Measurements from ENCODE around the gene MGAT3.

Gene MGAT3

DNA sequence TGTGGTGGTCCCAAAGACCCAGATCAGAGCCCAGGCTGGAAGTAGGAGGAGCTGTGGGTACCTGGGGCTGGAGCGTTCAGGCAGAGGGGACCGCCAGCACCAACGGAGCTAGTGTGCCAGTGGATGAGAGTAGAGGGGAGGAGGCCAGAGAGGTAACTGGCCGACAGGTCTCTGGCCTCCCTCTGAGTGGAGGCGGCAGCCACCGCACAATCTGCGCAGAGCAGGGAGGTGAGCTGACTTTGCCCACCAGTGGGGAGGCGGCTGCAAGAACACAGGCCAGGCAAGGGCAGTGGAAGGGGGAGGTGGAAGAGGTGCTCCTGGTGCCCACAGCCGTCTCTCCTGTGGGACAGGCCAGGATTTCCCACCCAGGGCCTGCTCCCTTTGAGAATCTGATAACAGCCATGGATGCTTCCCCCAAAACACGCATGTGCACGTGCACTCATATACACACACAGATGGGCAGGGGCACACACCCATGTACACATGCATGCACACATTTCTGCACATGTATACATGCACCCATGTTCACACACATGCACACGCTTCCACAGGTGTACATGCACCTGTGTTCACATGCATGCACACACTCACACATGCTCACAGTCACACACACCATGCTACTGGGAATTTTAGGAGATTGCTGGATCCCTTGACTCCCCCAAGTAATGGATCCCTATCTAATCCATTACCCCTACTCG lies 6.4 kb upstream of the MGAT3 start:
- DNase-seq (ENCODE audit: low read depth in 3 of 3), result no peak

DNA sequence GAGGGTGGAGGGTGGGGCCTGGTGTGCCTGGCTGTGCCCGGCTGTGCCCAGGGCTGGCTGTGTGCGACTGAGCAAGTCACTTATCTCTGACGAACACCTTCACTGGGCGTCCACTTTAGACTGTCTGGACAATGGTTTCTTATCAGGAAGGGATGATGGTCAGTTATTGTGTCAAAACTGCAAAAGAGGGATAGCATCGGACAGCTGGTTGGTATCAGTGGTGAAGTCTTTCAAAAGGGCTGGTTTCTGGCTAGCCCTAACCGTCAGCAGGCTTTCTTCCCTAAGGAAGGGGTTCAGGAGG lies 4.1 kb upstream of the MGAT3 start:
- no peak for DNase-seq (ENCODE audit: low read depth in 3 of 3)

DNA sequence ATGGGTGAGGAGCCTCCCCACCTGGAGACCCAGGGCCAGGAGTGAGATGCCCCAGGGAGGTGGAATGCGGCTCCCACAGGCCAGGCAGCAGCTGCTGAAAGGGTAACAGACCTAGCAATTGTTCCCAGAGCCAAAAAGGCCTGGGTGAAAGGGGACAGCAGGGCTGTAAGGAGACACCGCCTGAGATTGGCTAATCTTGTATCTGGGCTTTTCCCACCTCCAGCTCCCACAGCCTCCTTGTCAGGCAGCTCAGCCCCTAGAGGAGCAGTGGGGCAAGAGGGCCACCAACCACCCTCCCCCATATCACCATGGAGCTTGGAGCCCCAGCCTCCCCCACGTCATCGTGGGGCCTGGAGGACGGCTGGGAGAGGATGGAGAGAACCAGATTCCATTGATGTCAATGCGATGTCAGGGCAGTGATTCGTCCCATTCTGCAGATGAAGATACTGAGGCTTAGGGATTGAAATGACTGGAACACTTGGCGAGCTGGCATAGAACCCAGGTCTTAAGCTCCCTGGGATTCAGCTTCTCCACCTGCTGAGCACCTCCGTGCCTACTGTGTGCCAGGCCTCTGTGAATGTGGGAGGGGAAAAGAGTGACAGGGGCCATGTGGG lies 2.9 kb upstream of the MGAT3 start:
- DNase-seq (ENCODE audit: low read depth in 3 of 3), result no peak

DNA sequence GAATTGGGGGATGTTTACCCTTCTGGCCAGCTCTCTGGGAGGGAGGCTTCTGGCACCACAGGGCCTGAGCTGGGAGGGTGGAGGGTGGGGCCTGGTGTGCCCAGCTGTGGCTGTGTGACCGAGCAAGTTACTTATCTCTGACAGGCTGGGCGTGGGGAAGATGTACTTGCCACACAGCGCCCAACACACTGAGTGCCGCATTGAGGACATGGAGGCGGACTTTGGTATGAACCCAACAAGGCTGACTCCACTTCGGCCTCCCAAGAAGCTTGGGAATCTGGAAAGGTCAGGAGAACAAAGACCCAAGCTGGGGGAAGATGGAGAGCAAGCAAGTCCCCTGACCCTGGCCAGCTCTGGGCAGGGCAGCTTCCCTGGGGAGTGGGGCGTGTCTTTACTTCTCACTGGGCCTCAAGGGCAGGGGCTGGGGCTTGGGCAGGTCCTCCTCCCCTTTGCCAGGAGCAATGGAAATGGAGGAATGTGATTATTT lies 2.4 kb upstream of the MGAT3 start:
- no peak for DNase-seq (ENCODE audit: low read depth in 3 of 3)

DNA sequence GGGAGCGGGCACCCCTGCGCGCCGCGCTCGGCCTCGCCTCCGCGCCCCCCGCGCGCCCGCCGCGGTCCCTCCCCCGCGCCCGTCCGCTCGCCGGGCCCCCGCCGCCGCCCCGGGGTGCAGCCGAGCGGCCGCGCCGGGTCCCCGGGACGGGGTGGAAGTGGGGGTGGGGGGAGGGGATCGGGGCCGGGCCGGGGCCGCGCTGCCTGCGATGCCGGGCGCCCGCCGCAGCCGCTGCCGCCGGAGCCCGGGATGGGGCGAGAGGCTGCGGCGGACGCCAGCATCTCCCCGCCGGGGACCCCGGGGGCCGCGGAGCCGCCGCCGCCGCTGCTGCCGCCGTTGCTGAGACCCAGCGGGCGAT lies 365 bp downstream of the MGAT3 start:
- DNase-seq (ENCODE audit: low read depth in 3 of 3), result no peak

DNA sequence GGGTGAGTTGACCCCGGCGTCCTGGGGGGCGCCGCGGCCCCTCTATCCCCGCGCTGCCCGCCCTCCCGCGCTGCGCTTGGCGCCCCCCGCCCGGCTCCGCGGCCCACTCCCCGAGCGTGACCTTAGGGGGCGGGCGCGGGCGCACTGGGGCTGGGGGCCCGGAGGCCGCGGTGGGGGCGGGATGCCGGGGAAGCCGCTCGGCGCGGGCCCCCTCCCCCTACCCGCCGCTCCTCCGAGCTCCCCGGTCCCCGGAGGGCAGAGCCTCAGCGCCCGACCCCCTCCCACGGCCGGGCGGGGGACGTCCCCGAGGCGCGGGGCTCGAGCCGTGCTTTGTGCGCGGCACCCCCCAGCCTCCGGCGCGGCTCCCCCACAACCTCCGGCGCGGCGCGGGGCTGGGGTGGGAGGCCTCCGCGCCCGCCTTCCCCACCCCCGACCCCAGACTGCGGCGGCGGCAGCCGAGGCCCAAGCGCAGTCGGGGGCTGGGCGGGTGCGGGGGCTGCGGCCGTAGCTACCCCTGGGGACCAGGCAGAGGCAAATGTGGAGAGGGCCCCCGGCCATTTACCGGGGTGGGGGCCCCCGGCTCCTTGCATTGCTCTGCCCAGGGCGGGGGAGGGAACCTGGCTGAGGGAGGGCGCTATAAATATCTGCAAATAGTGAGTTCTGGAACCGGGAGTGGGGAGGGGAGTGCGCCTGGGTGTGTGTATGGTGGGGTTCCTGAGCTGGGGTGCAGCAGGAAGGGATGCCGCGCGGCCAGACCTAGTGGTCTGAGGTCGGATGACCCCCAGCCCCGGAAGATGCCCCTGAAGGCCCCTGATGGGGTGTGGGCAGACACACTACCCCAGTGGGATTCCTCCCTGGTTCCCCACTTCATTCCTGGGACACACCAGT lies 988 bp downstream of the MGAT3 start:
- no peak for DNase-seq (ENCODE audit: low read depth in 3 of 3)

DNA sequence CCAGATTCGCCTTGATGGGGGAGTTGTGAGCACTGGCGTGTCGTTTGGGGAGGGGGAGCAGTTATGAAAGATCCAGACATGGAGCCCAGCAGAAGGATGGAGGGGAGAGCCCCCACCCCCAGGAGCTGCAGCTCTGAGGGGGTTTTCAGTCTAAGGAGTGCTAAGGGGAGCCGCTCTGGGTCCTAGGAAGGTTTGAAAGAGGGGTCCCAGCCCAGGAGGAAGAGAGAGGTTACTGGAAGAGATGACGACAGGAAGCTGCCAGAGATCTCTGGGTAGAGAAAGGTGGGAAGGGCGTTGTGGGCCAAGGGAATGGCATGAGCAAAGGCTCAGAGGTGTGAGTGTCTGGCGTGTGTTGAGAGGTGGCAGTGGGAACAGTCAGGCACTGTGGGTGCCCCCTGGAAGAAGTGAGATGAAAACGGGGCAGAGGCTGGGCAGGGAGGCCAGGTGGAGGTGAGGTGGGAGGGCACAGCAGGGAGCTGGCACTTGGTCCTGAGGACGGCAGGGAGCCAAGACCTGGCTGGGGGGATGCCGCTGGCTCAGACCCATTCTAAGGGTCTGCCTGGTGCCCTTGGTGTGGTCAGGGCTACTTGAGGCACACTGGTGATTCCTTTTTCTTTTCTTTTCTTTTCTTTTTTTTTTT lies 1.8 kb downstream of the MGAT3 start:
- no peak for DNase-seq (ENCODE audit: low read depth in 3 of 3)

DNA sequence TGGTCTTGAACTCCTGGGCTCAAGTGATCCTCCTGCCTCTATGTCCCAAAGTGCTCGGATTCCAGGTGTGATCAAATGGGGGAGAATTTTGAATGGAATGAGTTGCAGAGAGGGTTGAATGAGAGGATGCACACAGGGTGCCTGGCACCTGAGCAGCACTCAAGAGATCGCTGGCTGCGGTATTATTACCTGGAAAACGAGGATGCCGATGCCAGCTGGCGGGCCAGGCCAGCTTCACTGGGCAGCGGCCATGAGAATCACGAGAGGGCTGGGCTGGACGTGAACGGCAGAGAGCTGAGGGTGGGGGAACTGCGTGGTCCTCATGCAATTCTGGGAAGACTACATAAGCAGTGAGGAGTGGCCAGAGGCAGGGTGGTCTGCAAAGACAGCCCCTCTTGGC lies 2.9 kb downstream of the MGAT3 start:
- no peak for DNase-seq (ENCODE audit: low read depth in 3 of 3)

DNA sequence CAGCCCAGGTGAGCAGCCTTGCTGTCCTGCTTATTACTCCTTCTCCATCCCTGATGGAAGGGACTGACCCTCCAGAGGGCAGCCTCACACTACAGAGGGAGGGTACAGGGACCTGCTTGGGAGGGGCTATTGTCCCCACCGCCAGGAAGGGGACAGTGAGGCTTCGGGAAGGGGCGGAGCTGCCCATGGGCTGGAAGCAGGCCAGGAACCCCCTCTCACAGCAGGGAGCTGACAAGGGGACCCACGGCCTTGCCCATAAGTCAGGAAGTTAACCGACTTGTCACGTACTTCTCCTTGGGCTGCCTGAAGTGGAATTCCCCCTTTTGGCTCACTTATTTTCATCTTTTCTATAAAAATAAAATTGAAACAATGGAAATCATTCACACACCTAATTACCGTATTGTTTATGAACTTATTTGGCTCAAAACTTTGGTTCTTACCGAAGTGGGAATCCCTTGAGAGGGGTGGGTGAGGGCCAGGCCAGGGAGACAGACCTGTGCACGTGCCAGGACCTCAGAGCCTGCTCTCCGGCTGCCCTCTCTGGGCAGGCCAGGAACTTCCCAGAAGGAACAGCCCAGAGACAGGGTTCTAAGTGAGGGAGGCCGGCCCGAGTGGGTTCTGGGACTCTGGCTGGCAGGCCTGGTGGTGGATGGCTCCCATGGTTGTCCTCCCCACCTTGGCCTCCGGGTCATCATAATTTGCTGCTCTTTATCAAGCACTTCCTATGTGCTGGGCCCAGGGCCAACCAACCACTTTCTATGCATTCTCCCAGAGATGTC lies 5.8 kb downstream of the MGAT3 start:
- no peak for DNase-seq (ENCODE audit: low read depth in 3 of 3)

DNA sequence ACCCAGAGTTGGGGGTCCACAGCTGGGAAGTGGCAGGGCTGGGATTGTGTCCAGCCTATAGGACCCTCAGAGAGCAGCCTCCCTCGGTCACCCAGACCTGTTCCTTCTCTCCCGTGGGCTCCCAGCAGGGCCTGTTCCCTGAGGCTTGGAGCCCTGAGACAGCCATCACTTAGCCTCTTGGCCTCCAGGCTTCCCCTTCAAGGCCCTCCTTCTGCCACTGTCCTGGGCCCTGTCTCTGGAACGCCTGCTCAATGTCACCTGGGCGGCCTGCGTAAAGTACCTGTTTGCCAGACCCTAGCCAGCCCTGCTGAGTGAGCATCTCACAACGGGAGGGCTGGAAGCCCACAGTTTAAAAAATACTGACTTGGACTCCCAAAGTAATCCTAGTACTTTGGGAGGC lies 6.5 kb downstream of the MGAT3 start:
- DNase-seq (ENCODE audit: low read depth in 3 of 3), result no peak

DNA sequence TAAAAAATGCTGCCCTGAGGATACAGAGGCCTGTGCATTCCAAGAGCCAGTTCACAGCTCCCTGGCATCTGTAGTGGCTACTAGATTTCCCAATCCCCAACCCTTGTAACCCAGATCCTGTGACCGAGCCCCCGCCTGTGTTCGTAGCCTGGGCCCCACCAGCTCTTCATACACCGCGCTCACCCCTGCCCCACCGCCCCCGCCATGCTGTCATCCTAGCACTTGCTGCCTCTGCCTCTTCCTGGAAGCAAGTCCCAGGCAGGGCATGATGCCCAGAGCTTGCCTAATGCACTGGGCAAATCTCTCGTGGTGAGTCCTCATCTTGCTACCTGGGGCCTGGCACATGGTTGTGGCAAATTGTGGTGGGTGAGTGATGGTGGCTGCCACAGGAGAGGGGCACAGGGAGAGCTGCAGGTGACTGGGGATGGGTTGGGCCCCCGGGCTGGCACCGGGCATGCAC lies 7.1 kb downstream of the MGAT3 start:
- no peak for DNase-seq (ENCODE audit: low read depth in 3 of 3)

DNA sequence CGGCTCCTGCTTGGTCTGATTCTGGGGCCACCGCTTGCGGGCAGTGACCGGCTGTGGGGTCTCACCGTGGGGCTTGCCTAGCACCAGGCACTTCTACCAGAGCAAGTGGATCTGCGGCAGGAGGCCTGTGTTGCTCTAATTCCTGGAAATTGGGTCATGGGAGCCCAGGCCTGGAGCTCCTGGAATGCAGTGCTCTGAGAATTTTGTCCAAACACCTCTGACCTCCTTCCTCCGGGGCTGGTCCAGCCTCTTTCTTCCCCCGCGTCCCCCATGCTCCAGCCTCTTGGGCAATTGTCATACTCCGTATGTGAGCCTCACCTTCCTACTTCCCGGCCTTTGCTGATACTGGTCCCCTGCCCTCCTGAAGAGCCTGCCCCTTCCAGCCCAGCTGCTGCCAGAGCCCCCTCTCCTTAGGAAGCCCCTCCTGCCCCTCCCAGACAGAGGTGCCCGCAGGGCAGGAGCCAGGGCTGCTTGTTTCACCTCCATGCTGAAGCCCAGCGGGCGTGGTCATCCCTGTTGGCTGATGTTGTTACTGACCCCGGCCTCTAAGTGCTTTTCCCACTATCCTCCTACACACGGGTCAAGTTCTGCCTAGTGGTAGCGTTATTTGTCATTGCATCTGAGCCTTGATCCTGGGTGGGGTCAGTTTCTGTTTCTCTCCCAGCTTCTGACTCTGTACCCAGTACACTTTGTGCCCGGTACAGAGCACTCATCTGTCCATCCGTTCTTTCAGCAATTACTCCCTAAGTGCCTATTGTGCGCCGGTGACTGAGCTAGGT lies 9.6 kb downstream of the MGAT3 start:
- no peak for DNase-seq (ENCODE audit: low read depth in 3 of 3)

DNA sequence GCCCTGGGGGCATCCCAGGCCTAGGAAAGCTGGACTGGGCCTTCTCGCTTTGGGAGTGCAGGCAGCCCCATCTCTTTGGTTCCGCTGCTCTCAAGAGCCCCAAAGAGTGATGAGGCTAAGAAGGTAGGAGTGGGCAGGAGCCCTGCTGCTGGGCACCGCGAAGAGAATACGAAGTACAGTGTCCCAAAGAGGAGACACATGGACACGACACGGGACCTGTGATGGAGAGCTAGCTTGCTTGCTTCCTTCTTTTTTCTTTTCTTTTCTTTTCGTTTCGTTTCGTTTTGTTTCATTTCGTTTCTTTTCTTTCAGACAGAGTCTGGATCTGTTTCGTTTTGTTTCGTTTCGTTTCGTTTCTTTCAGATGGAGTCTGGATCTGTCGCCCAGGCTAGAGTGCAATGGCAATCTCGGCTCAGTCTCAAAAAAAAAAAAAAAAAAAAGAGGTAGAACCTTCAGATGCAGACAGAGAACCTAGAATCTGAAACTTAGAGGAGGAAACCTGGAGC lies 10.6 kb downstream of the MGAT3 start:
- DNase-seq (ENCODE audit: low read depth in 3 of 3), result no peak

DNA sequence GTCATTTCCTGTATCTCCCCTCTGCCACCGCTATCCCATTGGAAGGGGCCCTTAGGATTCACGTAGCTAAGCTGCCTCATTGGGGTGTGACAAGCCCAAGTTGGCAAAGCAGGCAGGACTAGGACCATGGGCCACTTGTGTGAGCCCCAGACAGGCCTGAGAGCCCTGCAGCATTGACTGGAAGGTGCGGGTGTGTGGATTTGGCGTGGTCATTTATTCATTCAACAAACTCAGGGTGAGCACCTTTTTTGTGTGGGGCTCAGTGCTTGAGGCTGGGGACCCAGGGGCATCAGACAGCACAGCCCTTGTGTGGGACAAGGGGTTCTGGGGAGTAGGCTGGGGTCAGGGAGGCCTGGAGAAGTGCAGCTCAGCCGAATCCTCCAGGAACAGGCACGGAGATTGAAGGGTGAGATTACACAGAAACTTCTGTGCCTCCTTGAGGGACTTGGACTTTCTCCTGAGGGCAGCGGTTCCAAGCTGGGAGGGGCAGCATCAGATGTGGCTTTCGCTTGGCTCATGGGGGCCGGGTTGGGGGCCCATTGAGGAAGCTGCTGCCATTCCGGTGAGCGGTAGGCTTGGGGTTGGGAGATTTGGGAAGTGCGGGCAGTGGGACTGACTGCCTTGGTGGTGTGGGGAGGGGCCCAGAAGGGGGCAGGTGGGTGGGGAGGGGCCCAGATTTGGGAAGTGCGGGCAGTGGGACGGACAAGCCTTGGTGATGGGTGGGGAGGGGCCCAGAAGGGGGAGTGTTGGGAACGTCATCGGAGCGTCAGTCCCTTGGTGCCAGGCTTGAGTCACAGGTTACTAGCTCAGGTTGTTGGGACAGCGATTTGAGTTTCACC lies 11.9 kb downstream of the MGAT3 start:
- no peak for DNase-seq (ENCODE audit: low read depth in 3 of 3)

DNA sequence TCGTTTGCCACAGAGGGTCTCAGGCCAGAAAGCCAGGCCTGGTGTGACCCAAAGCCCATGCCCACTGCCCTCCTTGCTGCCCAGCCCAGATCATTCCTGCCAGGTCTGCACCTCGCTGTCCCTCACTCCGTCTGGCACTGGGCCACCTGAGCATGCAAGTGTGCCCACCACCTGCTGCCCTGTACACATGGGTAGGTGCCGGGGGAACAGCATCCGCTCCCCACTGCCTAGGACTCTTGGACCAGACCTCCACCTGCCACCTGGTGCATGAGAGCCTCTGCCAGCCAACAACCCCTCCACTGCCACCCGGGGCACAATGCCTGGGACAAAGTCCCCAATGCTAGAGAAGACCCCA lies 12.5 kb downstream of the MGAT3 start:
- DNase-seq (ENCODE audit: low read depth in 3 of 3), result no peak

DNA sequence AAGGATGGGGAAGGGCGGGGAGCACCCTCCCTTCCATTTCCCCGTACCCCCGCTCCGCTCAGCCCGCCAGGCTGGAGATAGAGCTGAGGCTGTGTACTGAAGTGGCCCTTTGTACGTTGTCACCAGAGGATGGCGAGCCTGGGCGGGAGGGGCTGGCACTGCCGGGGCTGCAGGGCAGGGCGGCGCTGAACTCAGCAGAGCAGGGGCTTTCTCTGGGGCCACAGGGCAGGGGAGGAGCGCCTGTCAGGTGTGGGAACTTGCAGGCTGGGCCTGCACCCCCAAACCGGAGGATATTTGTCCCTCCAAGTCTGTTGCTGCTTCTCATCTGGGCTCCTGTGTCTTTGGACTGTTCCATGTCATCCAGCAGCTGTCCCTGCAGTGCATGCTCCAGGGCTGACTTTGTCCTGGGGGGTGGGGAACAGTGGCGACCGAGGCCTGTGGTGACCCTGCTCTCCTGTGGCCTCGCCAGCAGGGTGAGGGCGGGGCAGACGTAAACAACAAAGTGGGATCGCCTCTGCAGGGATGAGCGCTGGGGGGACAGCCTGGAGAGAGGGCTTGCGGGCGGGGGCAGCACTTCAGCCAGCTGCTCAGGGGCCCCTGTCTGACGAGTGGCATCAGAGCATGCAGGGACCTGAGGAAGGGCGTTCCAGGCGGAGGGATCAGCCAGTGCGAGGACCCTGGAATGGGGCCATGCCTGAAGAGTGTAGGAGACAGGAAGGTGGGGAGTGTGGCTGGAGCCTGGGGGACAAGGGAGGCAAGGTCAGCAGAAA lies 13.1 kb downstream of the MGAT3 start:
- no peak for DNase-seq (ENCODE audit: low read depth in 3 of 3)

DNA sequence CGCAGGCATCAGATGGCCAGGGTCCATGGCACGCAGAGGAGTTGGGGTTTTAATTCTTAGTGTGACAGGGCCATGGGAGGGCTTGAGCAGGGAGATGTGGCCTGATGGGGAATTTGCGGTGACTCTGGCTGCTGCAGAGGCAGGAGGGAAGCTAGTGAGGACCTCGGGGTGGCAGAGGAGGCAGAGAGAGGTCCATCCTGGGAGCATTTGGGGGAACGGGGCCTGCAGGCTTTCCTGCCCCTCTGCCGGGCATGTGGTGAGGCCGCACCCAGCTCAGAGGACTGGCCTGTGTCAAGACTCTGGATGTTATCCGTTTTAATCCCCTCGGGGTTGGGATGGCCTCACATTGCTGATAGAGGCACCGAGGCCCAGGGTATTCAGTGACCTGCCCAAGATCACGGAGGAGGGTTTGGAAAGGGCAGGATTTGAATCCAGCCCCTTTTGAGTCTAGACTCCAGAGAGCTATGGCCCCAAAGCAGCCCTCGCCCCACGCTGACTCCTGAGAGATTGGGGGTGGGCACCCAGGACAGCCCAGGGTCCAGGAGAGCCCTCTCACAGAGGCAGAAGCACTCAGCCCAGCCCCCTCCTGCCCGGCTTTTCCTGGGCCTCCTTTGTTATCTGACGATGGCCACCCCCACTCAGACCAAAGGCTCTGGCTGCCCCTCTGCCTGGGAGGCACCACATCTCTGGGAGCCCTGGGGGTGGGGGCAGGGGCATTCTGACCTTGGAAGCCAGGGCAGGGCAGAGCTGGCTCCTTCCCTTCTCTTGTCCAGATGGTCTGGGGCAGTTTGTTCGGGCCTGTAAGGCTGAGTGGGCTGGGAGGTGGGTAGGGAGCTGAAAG lies 13.9 kb downstream of the MGAT3 start:
- DNase-seq (ENCODE audit: low read depth in 3 of 3), result no peak

Data from stimulated activated CD4-positive, alpha-beta T cell treated with anti-CD3 and anti-CD28 coated beads, TNF-alpha, amount 100 ng/mL, for 4 hours (primary cell).